DOHH2 (cell line): Measurements from ENCODE around the gene RBFOX2.

Experiments
- H3F3A ChIP-seq: fragments of 200-600 bp; sonication (generic), shearing (Covaris generic); 2 replicates; pipeline ENCODE4 v1.6.0; 2016; ENCODE audit warnings: antibody characterized with exemption, mild to moderate bottlenecking; ENCODE audit not compliant: control insufficient read depth, insufficient read depth
- H3K27ac ChIP-seq: fragments of 200-600 bp; sonication (generic); 2 replicates; pipeline ENCODE4 v1.5.1; 2014; ENCODE audit warnings: low read depth, mild to moderate bottlenecking, low read length, moderate library complexity
- H3K27me3 ChIP-seq: fragments of 200-600 bp; sonication (generic); 2 replicates; pipeline ENCODE4 v1.6.1; 2014; ENCODE audit warnings: mild to moderate bottlenecking, low read length, mixed read lengths; ENCODE audit not compliant: control insufficient read depth
- H3K36me3 ChIP-seq: fragments of 200-600 bp; sonication (generic); 2 replicates; pipeline ENCODE4 v1.6.1; 2014; ENCODE audit warnings: mild to moderate bottlenecking, low read length, moderate library complexity, mixed read lengths; ENCODE audit not compliant: control insufficient read depth
- H3K4me1 ChIP-seq: fragments of 200-600 bp; sonication (generic); 2 replicates; pipeline ENCODE4 v1.6.1; 2014; ENCODE audit warnings: mild to moderate bottlenecking, low read length, mixed read lengths; ENCODE audit not compliant: control insufficient read depth
- H3K4me2 ChIP-seq: fragments of 200-600 bp; sonication (generic); 2 replicates; pipeline ENCODE4 v1.6.0; 2014; ENCODE audit warnings: mild to moderate bottlenecking, low read length, moderate library complexity
- H3K4me3 ChIP-seq: fragments of 200-600 bp; sonication (generic); 2 replicates; pipeline ENCODE4 v1.5.1; 2014; ENCODE audit warnings: mild to moderate bottlenecking, low read length, mixed read lengths
- H3K79me2 ChIP-seq: fragments of 200-600 bp; sonication (generic); 2 replicates; pipeline ENCODE4 v1.6.1; 2014; ENCODE audit warnings: mild to moderate bottlenecking, low read length, mixed read lengths; ENCODE audit not compliant: control insufficient read depth
- H3K9me2 ChIP-seq: fragments of 200-600 bp; sonication (generic); replicated peaks from 2 replicates; pipeline ENCODE4 v1.6.1; 2014; ENCODE audit warnings: mild to moderate bottlenecking, low read length, mixed read lengths; ENCODE audit not compliant: control insufficient read depth
- H3K9me3 ChIP-seq: fragments of 200-600 bp; sonication (generic); 2 replicates; pipeline ENCODE4 v1.6.1; 2014; ENCODE audit warnings: antibody characterized with exemption, low read length, mixed read lengths; ENCODE audit not compliant: control insufficient read depth, insufficient read depth
- H4K20me1 ChIP-seq: fragments of 200-600 bp; sonication (generic); 2 replicates; pipeline ENCODE4 v1.6.0; 2014; ENCODE audit warnings: low read depth, mild to moderate bottlenecking, antibody characterized with exemption, low read length, moderate library complexity; ENCODE audit not compliant: control insufficient read depth, insufficient read depth
- EZH2phosphoT487 ChIP-seq: fragments of 200-600 bp; sonication (generic); IDR thresholded peaks from 2 replicates; pipeline ENCODE4 v1.6.1; 2017; ENCODE audit warnings: borderline replicate concordance, mild to moderate bottlenecking, antibody characterized with exemption, low read length, moderate library complexity, mixed read lengths
- TF ChIP-seq, protein P1 (sequence below): fragments of 200-600 bp; sonication (generic); IDR thresholded peaks from one replicate; pipeline ENCODE4 v1.5.1; 2014; ENCODE audit warnings: antibody characterized with exemption, mild to moderate bottlenecking, low read depth, low read length; ENCODE audit not compliant: poor library complexity, severe bottlenecking

The RBFOX2 gene

DNA sequence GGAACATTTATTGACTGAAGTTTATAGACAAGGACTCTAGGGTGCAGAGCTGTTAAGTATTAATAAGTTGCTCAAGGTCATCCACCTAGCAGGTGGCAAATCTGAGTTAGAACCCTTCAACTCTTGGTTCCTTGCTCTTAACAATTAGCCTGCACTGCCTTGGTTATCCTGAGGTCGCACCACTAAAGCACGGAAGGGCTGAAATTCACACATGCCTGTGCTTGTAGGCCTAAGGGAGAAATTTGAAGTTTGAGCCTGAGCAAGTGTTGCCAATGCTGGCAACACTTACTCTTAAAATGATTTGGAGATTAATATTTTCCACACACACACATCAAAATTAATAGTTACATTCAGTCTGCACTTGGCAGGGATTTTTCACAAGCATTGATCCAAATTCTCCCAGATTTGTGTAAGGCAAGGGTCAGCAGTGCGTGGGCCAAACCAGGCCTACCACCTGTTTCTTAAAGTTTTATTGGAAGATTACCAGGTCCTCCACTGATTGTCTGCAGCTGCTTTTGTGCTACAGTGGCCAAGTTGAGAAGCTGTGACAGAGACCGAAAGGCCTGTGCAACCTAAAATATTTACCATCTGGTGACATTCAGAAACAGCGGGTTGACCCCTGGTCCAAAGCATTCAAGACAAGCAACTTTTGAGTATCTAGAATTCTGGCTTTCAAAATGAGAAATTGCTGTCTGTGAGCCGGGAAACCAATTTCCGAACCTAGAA is 294.7 kb downstream of the RBFOX2 start:
- Histone ChIP-seq H3K27ac (no peak overlapping the region), H3K9me3 (no peaks in the 10 kb centered on the region), H3K36me3 (peaks cover 7% of the 10 kb centered on the region), H4K20me1 (no peaks in the 10 kb centered on the region), H3K4me1 (peaks cover 14% of the 10 kb centered on the region), H3K4me2 (no peak overlapping the region), H3F3A (0 out of 2 replicates have a peak, but pooled peaks cover 3% of the 10 kb centered on the region), H3K9me2 (no peaks in the 10 kb centered on the region), H3K79me2 (no peaks in the 10 kb centered on the region), H3K27me3 (no peaks in the 10 kb centered on the region), H3K4me3 (no peak overlapping the region)
- TF ChIP-seq, protein P1, sequence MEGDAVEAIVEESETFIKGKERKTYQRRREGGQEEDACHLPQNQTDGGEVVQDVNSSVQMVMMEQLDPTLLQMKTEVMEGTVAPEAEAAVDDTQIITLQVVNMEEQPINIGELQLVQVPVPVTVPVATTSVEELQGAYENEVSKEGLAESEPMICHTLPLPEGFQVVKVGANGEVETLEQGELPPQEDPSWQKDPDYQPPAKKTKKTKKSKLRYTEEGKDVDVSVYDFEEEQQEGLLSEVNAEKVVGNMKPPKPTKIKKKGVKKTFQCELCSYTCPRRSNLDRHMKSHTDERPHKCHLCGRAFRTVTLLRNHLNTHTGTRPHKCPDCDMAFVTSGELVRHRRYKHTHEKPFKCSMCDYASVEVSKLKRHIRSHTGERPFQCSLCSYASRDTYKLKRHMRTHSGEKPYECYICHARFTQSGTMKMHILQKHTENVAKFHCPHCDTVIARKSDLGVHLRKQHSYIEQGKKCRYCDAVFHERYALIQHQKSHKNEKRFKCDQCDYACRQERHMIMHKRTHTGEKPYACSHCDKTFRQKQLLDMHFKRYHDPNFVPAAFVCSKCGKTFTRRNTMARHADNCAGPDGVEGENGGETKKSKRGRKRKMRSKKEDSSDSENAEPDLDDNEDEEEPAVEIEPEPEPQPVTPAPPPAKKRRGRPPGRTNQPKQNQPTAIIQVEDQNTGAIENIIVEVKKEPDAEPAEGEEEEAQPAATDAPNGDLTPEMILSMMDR = no peak
- no peak for TF ChIP-seq EZH2phosphoT487

DNA sequence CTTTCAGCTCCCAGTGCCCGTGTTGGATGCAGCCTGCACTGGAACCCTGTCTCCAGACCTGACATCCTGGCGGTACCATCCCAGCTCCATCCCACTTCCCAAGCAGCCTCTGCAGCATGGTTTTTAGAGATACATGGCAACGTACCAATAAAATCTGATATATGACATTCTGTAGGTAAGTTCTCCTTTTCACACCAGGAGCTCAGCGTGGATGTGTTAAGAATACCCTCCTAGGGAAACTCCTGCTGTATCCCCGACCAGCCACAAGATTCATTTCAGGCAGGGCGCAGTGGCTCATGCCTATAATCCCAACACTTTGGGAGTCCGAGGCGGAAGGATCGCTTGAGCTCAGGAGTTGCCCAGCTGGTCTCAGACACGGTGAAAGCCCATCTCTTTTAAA is 295.6 kb downstream of the RBFOX2 start:
- H3K27me3 ChIP-seq = no peaks in the 10 kb centered on the region
- H3K9me2 ChIP-seq = no peaks in the 10 kb centered on the region
- no peaks in the 10 kb centered on the region for H3K79me2 ChIP-seq
- H3K4me3 ChIP-seq = no peak overlapping the region
- H3K36me3 ChIP-seq = no peaks in the 10 kb centered on the region
- no peaks in the 10 kb centered on the region for H4K20me1 ChIP-seq
- 0 out of 2 replicates have a peak, but pooled peaks cover 3% of the 10 kb centered on the region for H3F3A ChIP-seq
- H3K9me3 ChIP-seq = no peaks in the 10 kb centered on the region
- H3K4me2 ChIP-seq = no peak overlapping the region
- TF ChIP-seq, protein P1 = no peak
- no peak for TF ChIP-seq EZH2phosphoT487
- H3K27ac ChIP-seq = no peak overlapping the region
- peaks cover 22% of the 10 kb centered on the region for H3K4me1 ChIP-seq

DNA sequence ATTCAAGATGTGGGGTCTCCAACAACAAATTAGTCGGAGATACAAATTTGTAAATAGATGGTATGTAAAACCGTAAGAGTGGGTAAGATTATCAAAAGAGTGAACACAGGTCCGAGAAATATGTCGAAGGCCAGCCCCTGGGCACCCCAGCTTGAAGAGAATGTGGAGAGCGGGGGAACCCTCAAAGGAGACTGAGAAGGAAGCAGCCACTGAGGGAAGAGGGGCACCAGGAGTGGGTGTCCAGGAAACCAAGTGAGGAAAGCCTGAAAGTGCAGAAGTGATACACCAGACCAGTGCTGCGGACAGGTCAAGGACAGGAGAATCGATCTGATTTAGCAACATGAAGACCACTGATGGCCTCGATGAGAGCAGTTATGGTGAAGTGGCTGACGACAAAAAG is 296.5 kb downstream of the RBFOX2 start:
- H3K4me2 ChIP-seq = no peak overlapping the region
- no peaks in the 10 kb centered on the region for H3K79me2 ChIP-seq
- H3K36me3 ChIP-seq = no peaks in the 10 kb centered on the region
- TF ChIP-seq EZH2phosphoT487 = no peak
- TF ChIP-seq, protein P1 = no peak
- 0 out of 2 replicates have a peak, but pooled peaks cover 3% of the 10 kb centered on the region for H3F3A ChIP-seq
- H4K20me1 ChIP-seq = no peaks in the 10 kb centered on the region
- H3K4me3 ChIP-seq = no peak overlapping the region
- peaks cover 30% of the 10 kb centered on the region for H3K4me1 ChIP-seq
- H3K9me2 ChIP-seq = no peaks in the 10 kb centered on the region
- H3K9me3 ChIP-seq = no peaks in the 10 kb centered on the region
- no peaks in the 10 kb centered on the region for H3K27me3 ChIP-seq
- H3K27ac ChIP-seq = no peak overlapping the region
